Stomach (tissue), 4 donors: Measurements from ENCODE around the gene PTPRE.

ENCODE experiments used
- CTCF ChIP-seq, 7 experiments: fragments of 450-650 bp in 4 of 7; fragments of 200-600 bp in 3 of 7; sonication (generic) in 3 of 7; IDR thresholded peaks; one replicate each; pipeline ENCODE4 v1.5.1; 2016 to 2019; ENCODE audit warnings: antibody characterized with exemption in 7 of 7, control low read depth in 2 of 7, mild to moderate bottlenecking in 1 of 7
- POLR2A ChIP-seq, 4 donors: fragments of 450-650 bp; IDR thresholded peaks; one replicate each; pipeline ENCODE4 v1.6.1; 2016; ENCODE audit warnings: antibody characterized with exemption in 4 of 4, control low read depth in 2 of 4, mild to moderate bottlenecking in 1 of 4, moderate library complexity in 1 of 4

- TF ChIP-seq CTCF (IDR thresholded peaks at IDR 0.05) (no peak), POLR2A (IDR thresholded peaks at IDR 0.05) (no peak)
These were observed 216.9 kb downstream of the PTPRE start for GRCh38 chr10:128123846-128124245.
